ENCODE measurements around the gene RHBDF1. TPM values are rescaled to one million over a fixed set of nuclear protein-coding genes. Genes with fewer than 3 reads are reported as not detected.

The RHBDF1 gene
- total and polyA plus RNA-seq, 7 donors, result 9.0 to 24.8 (median 18.3) TPM

DNA sequence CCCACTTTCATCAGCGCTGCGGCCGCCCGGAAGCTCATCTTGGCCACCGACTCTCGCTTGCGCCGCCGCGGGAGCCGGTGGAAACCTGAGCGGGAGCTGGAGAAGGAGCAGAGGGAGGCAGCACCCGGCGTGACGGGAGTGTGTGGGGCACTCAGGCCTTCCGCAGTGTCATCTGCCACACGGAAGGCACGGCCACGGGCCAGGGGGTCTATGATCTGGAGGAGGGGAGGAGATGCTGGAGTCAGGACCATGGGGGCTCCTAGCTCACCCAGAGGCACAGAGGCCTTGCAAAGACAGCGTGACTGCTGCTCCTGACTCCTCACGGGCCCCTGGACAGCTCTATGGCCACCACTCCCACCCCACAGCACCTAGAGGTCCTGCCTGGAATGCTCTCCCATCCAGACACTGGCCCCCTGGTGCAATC lies 9.5 kb downstream of the RHBDF1 start:
- DNase-seq, result peak in 1 of 2 donors; percentile 14
- ATAC-seq, result no peak
- Histone ChIP-seq H3K4me1 (peaks cover 27% of the 10 kb centered on the region), H3K27ac (no peak overlapping the region), H3K27me3 (ENCODE audit: insufficient read depth in 3 of 3, low read length in 2 of 3) (no peaks in the 10 kb centered on the region), H3K4me3 (no peak overlapping the region), H3K36me3 (ENCODE audit: insufficient read depth in 1 of 2, low read depth in 1 of 2) (peaks cover 7 to 67% of the 10 kb centered on the region in 2 donors), H3K9me3 (no peaks in the 10 kb centered on the region)
- WGBS, 3 donors, result 93 to 94% (median 94%) methylated on average over 21 of the region's 21 CpGs
- intact Hi-C loops (cut with DNase I), result no loop called here
- TF ChIP-seq, protein P1, sequence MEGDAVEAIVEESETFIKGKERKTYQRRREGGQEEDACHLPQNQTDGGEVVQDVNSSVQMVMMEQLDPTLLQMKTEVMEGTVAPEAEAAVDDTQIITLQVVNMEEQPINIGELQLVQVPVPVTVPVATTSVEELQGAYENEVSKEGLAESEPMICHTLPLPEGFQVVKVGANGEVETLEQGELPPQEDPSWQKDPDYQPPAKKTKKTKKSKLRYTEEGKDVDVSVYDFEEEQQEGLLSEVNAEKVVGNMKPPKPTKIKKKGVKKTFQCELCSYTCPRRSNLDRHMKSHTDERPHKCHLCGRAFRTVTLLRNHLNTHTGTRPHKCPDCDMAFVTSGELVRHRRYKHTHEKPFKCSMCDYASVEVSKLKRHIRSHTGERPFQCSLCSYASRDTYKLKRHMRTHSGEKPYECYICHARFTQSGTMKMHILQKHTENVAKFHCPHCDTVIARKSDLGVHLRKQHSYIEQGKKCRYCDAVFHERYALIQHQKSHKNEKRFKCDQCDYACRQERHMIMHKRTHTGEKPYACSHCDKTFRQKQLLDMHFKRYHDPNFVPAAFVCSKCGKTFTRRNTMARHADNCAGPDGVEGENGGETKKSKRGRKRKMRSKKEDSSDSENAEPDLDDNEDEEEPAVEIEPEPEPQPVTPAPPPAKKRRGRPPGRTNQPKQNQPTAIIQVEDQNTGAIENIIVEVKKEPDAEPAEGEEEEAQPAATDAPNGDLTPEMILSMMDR (IDR thresholded peaks at IDR 0.05), result no peak

- peaks cover 7 to 73% of the 10 kb centered on the region in 2 donors for H3K36me3 ChIP-seq (ENCODE audit: insufficient read depth in 1 of 2, low read depth in 1 of 2)
- WGBS, 3 donors, result 92 to 94% (median 93%) methylated on average over 33 to 34 of the region's 34 CpGs
- ATAC-seq (no peak), DNase-seq (peak; percentile 11 to 42)
- H3K4me1 ChIP-seq, result peaks cover 22% of the 10 kb centered on the region
- intact Hi-C loops (cut with DNase I), result no loop called here
- H3K27me3 ChIP-seq (ENCODE audit: insufficient read depth in 3 of 3, low read length in 2 of 3), result no peaks in the 10 kb centered on the region
- H3K4me3 ChIP-seq, result no peak overlapping the region
- TF ChIP-seq, protein P1 (IDR thresholded peaks at IDR 0.05), result no peak
- H3K9me3 ChIP-seq, result no peaks in the 10 kb centered on the region
- no peak overlapping the region for H3K27ac ChIP-seq
Observed at GRCh38 chr16:62283-62967, 10.0 kb downstream of the RHBDF1 start.

- peaks cover 16% of the 10 kb centered on the region for H3K4me1 ChIP-seq
- ATAC-seq (no peak), DNase-seq (peak; percentile 13 to 50)
- H3K27me3 ChIP-seq (ENCODE audit: insufficient read depth in 3 of 3, low read length in 2 of 3), result no peaks in the 10 kb centered on the region
- H3K36me3 ChIP-seq (ENCODE audit: insufficient read depth in 1 of 2, low read depth in 1 of 2), result peaks cover 7 to 78% of the 10 kb centered on the region in 2 donors
- WGBS, 3 donors, result 87 to 93% (median 90%) methylated on average over 24 to 32 of the region's 32 CpGs
- H3K27ac ChIP-seq, result no peak overlapping the region
- intact Hi-C loops (cut with DNase I), result no loop called here
- H3K9me3 ChIP-seq, result no peaks in the 10 kb centered on the region
- no peak overlapping the region for H3K4me3 ChIP-seq
- TF ChIP-seq, protein P1 (IDR thresholded peaks at IDR 0.05), result no peak
Observed at GRCh38 chr16:61879-62281, 10.6 kb downstream of the RHBDF1 start.

DNA sequence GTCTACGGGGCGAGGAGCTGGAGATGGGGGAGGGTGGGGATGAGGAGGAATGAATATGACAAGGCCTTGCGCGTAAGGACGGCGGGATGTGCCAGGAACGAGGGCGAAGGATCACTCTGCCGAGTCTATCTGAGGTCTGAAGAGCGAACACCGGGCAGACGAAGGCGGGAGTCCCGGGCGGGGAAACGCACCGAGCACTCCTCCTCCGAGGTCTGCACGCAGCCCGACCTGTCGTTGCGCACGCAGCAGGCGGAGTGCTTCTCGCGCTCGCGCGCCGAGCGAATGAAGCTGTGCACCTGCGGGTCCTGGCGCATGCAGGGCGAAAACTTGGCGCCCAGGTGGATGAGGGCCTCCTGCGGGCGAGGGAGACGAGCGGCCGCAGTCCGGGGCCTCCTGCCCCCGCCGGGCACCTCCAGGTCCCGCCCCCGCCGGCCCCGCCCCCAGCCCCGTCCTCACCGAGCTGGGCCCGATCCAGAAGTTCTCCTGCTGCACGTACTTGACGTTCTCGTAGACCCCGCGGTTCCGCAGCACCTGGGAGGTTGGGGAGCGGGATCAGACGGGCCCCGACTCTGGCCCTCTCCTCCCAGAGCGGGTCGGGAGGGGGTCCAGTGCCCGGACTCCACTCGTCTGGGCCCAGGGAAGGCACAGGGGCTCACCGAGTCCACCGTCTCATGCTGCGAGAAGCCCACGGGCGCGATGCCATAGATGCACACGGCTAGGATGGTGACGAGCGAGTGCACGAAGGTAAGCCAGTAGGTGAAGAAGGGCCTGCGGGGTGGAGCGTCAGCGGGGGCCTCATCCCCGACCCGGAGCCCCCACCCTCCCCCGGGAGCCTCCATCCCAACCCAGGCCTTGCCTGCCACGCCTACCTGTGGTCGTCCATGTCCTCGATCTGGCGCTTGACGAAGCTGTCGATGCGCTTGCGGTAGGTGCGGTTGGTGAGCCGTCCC lies 11.2 kb downstream of the RHBDF1 start:
- no peaks in the 10 kb centered on the region for H3K9me3 ChIP-seq
- H3K27me3 ChIP-seq (ENCODE audit: insufficient read depth in 3 of 3, low read length in 2 of 3), result no peaks in the 10 kb centered on the region
- DNase-seq, result peak; percentile 15 to 54
- H3K27ac ChIP-seq, result no peak overlapping the region
- H3K4me3 ChIP-seq, result no peak overlapping the region
- no peak for ATAC-seq
- peaks cover 7 to 85% of the 10 kb centered on the region in 2 donors for H3K36me3 ChIP-seq (ENCODE audit: insufficient read depth in 1 of 2, low read depth in 1 of 2)
- peaks cover 16% of the 10 kb centered on the region for H3K4me1 ChIP-seq
- TF ChIP-seq, protein P1 (IDR thresholded peaks at IDR 0.05), result no peak
- WGBS, 3 donors, result 81 to 83% (median 83%) methylated on average over 87 to 89 of the region's 89 CpGs
- intact Hi-C loops (cut with DNase I), result no loop called here

Data from psoas muscle (tissue), 8 donors.